ENCODE data around the gene IGF2.

Gene IGF2

GRCh38 chr11:2132246-2132645 lies 6.9 kb downstream of the IGF2 start:
- TF ChIP-seq CTCF (conservative IDR thresholded peaks at IDR 0.05; ENCODE audit: low read depth, low read length), result no peak
- no peak for DNase-seq (ENCODE audit: low read depth)
- no peak overlapping the region for H3K4me3 ChIP-seq (ENCODE audit: low read length)

GRCh38 chr11:2131371-2132236 lies 7.6 kb downstream of the IGF2 start:
- TF ChIP-seq CTCF (conservative IDR thresholded peaks at IDR 0.05; ENCODE audit: low read depth, low read length), result no peak
- no peak overlapping the region for H3K4me3 ChIP-seq (ENCODE audit: low read length)
- DNase-seq (ENCODE audit: low read depth), result no peak

GRCh38 chr11:2130881-2131352 lies 8.3 kb downstream of the IGF2 start:
- no peak for DNase-seq (ENCODE audit: low read depth)
- H3K4me3 ChIP-seq (ENCODE audit: low read length), result no peak overlapping the region
- no peak for TF ChIP-seq CTCF (conservative IDR thresholded peaks at IDR 0.05; ENCODE audit: low read depth, low read length)

GRCh38 chr11:2129699-2130366 lies 9.4 kb downstream of the IGF2 start:
- TF ChIP-seq CTCF (conservative IDR thresholded peaks at IDR 0.05; ENCODE audit: low read depth, low read length), result no peak
- no peak for DNase-seq (ENCODE audit: low read depth)

GRCh38 chr11:2129308-2129698 lies 9.9 kb downstream of the IGF2 start:
- no peak for DNase-seq (ENCODE audit: low read depth)
- no peak overlapping the region for H3K4me3 ChIP-seq (ENCODE audit: low read length)
- TF ChIP-seq CTCF (conservative IDR thresholded peaks at IDR 0.05; ENCODE audit: low read depth, low read length), result no peak

More at GRCh38 chr11:2129699-2130366, 9.4 kb downstream of the IGF2 start:
- no peak overlapping the region for H3K4me3 ChIP-seq (ENCODE audit: low read length)

GRCh38 chr11:2128511-2129307 lies 10.5 kb downstream of the IGF2 start:
- no peak for TF ChIP-seq CTCF (conservative IDR thresholded peaks at IDR 0.05; ENCODE audit: low read depth, low read length)
- no peak for DNase-seq (ENCODE audit: low read depth)
- no peak overlapping the region for H3K4me3 ChIP-seq (ENCODE audit: low read length)
